Panc1 (cell line): ENCODE measurements around the gene CPLANE1. TPM values are rescaled to one million over a fixed set of nuclear protein-coding genes. Genes with fewer than 3 reads are reported as not detected.

ENCODE experiments used
- ATAC-seq: fragments of 200-7000 bp; cut with Tn5 transposase; 2 replicates; pipeline ENCODE4 v1.9.1; 2020; ENCODE audit warnings: mild to moderate bottlenecking, moderate library complexity
- BruUV-seq: library from RNA; stranded (reverse); fragments of 400-500 nt; replicated peaks from 2 replicates; lab custom pipeline; 2021; lab: Mats Ljungman, UMichigan
- CTCF ChIA-PET: fragments of 300-600 bp; sonication (Branson Sonifier 250); formaldehyde crosslinking; loops from one replicate; lab custom pipeline; 2022; ENCODE audit warnings: antibody characterized with exemption; lab: Charles Lee
- POLR2A ChIA-PET: fragments of 300-600 bp; sonication (Branson Sonifier 250); formaldehyde crosslinking; loops from one replicate; lab custom pipeline; 2022; ENCODE audit warnings: antibody characterized with exemption; lab: Charles Lee
- DNase-seq: peaks from one replicate; pipeline ENCODE4 v3.0.0-alpha.2; 2010; ENCODE audit warnings: low read depth, low spot score
- H3K27ac ChIP-seq: 2 replicates; pipeline ENCODE4 v1.5.1; 2011; ENCODE audit warnings: mild to moderate bottlenecking, low read length, inconsistent platforms
- H3K27me3 ChIP-seq: fragments of 200-500 bp; sonication (Bioruptor generic); 2 replicates; pipeline ENCODE4 v1.6.0; 2014; ENCODE audit warnings: low read length, inconsistent platforms; ENCODE audit not compliant: control insufficient read depth, insufficient read depth
- H3K36me3 ChIP-seq: fragments of 200-500 bp; sonication (Bioruptor generic); 2 replicates; pipeline ENCODE4 v1.5.1; 2014; ENCODE audit warnings: inconsistent platforms, mild to moderate bottlenecking, low read length, moderate library complexity; ENCODE audit not compliant: control insufficient read depth, insufficient read depth
- H3K4me1 ChIP-seq: 2 replicates; pipeline ENCODE4 v1.5.1; 2011; ENCODE audit warnings: inconsistent platforms, mild to moderate bottlenecking, low read length, moderate library complexity; ENCODE audit not compliant: control insufficient read depth, insufficient read depth
- H3K4me3 ChIP-seq, 2 experiments: 2 replicates each; pipeline ENCODE4 v1.5.1; 2011 to 2012; ENCODE audit warnings: low read depth in 2 of 2, low read length in 2 of 2, mild to moderate bottlenecking in 2 of 2, inconsistent platforms in 1 of 2, moderate library complexity in 1 of 2
- H3K9me3 ChIP-seq: fragments of 200-500 bp; sonication (Bioruptor generic); 2 replicates; pipeline ENCODE4 v1.5.1; 2014; ENCODE audit warnings: low read depth, mild to moderate bottlenecking, inconsistent platforms, low read length, moderate library complexity; ENCODE audit not compliant: control insufficient read depth, insufficient read depth
- CTCF ChIP-seq: fragments of 450-650 bp; IDR thresholded peaks from 2 replicates; pipeline ENCODE4 v1.5.1; 2017; ENCODE audit warnings: mild to moderate bottlenecking
- POLR2AphosphoS5 ChIP-seq: IDR thresholded peaks from 2 replicates; pipeline ENCODE4 v1.6.1; 2012; ENCODE audit warnings: mild to moderate bottlenecking, low read depth, low read length, moderate library complexity
- REST ChIP-seq, 2 experiments: IDR thresholded peaks; 2 replicates each; pipeline ENCODE4 v1.6.1; 2011 to 2012; ENCODE audit warnings: low read depth in 2 of 2, control low read depth in 1 of 2, low read length in 1 of 2, mild to moderate bottlenecking in 1 of 2, moderate library complexity in 1 of 2; ENCODE audit not compliant: insufficient read depth in 1 of 2
- SIN3A ChIP-seq: IDR thresholded peaks from 2 replicates; pipeline ENCODE4 v1.6.1; 2012; ENCODE audit warnings: low read depth, mild to moderate bottlenecking, low read length, moderate library complexity, borderline replicate concordance; ENCODE audit not compliant: insufficient read depth
- TCF7L2 ChIP-seq: IDR thresholded peaks from 2 replicates; pipeline ENCODE4 v1.6.1; 2011; ENCODE audit warnings: mild to moderate bottlenecking, low read depth, low read length, inconsistent platforms
- in situ Hi-C: cut with HindIII; loops from 2 replicates; pipeline ENCODE4 v1.10.0; 2016; ENCODE audit warnings: low sequenced_read_pairs, low pct_unique_long_range_greater_than_20kb
- intact Hi-C: fragments of 100-400 bp; cut with micrococcal nuclease; formaldehyde crosslinking; loops from one replicate; pipeline ENCODE4 v1.10.0; 2022; ENCODE audit not compliant: unreplicated experiment
- total RNA-seq: library from RNA; stranded (reverse); gene quantifications from one replicate; pipeline ENCODE4 v1.2.1, GENCODE V29; 2021; ENCODE audit not compliant: unreplicated experiment

Gene CPLANE1
- total RNA-seq, 1 experiment from 2014 or later: 18.1 TPM

GRCh38 chr5:37208883-37209797 lies 40.0 kb downstream of the CPLANE1 start:
- intact Hi-C loops (no loop called here), in situ Hi-C loops (no loop called here)
- POLR2A ChIA-PET: no interaction called here
- TF ChIP-seq CTCF: no peak
- TF ChIP-seq POLR2AphosphoS5: no peak
- no peak for TF ChIP-seq REST (IDR thresholded peaks at IDR 0.05; ENCODE audit: insufficient read depth in 1 of 2, low read depth in 2 of 2, low read length in 1 of 2)
- TF ChIP-seq SIN3A: no peak
- TF ChIP-seq TCF7L2: no peak
- no peaks in the 10 kb centered on the region for H3K27me3 ChIP-seq
- H3K27ac ChIP-seq: no peak overlapping the region
- peaks cover 14% of the 10 kb centered on the region for H3K36me3 ChIP-seq
- DNase-seq (no peak), ATAC-seq (no peak)
- no peaks in the 10 kb centered on the region for H3K4me1 ChIP-seq
- H3K9me3 ChIP-seq: no peaks in the 10 kb centered on the region
- CTCF ChIA-PET: no interaction called here
- no TSS peak for BruUV-seq
- no peak overlapping the region for H3K4me3 ChIP-seq

- CTCF ChIA-PET: interaction anchor here (0.7 kb wide), 1 partner anchor 10 kb away, joined by 7 read pairs; no protein-coding TSS in a partner anchor
- POLR2A ChIA-PET: interaction anchor here (0.6 kb wide), 1 partner anchor 14 kb away, joined by 6 read pairs; no protein-coding TSS in a partner anchor
- BruUV-seq: no TSS peak
- Histone ChIP-seq H3K27ac (no peak overlapping the region), H3K4me3 (no peak overlapping the region), H3K36me3 (peaks cover 10% of the 10 kb centered on the region; the same call in 1 of the 2 replicates), H3K27me3 (no peaks in the 10 kb centered on the region), H3K4me1 (no peaks in the 10 kb centered on the region), H3K9me3 (no peaks in the 10 kb centered on the region)
- TF ChIP-seq TCF7L2: no peak
- TF ChIP-seq CTCF: no peak
- intact Hi-C loops: no loop called here
- ATAC-seq (no peak), DNase-seq (no peak)
- in situ Hi-C loops: no loop called here
Observed at GRCh38 chr5:37207802-37208201, 41.4 kb downstream of the CPLANE1 start.
